IMR-90 (cell line): ENCODE data around the gene IRAK1. TPM values are rescaled to one million over a fixed set of nuclear protein-coding genes. Genes with fewer than 3 reads are reported as not detected.

Experiments
- ATAC-seq: fragments of 200-7000 bp; cut with Tn5 transposase; 2 replicates; pipeline ENCODE4 v1.9.1; 2020; ENCODE audit warnings: low read depth, mild to moderate bottlenecking, moderate library complexity
- BruUV-seq: library from RNA; stranded (reverse); fragments of 400-500 nt; replicated peaks from 2 replicates; lab custom pipeline; 2021; lab: Mats Ljungman, UMichigan
- CTCF ChIA-PET: fragments of 300-600 bp; formaldehyde crosslinking; extraction: SDS; loops from one replicate; lab custom pipeline; 2021; ENCODE audit warnings: antibody characterized with exemption; lab: Yijun Ruan, JAX
- POLR2A ChIA-PET: fragments of 300-600 bp; sonication (Branson Sonifier 250); formaldehyde crosslinking; loops from one replicate; lab custom pipeline; 2022; ENCODE audit warnings: antibody characterized with exemption; ENCODE audit not compliant: unreplicated experiment; lab: Charles Lee
- DNase-seq: peaks from one replicate; pipeline ENCODE4 v3.0.0; 2013
- H2AFZ ChIP-seq: replicated peaks from 2 replicates; pipeline ENCODE3; 2013; ENCODE audit warnings: low read length, mild to moderate bottlenecking; ENCODE audit not compliant: poor library complexity
- H2AK5ac ChIP-seq: 2 replicates; pipeline ENCODE4 v1.6.1; 2013; ENCODE audit warnings: low read depth, low read length, inconsistent platforms
- H2AK9ac ChIP-seq: replicated peaks from 2 replicates; pipeline ENCODE3; 2013; ENCODE audit warnings: mild to moderate bottlenecking, low read depth, low read length, moderate library complexity; ENCODE audit not compliant: poor library complexity
- H2BK120ac ChIP-seq: 2 replicates; pipeline ENCODE4 v1.6.1; 2013; ENCODE audit warnings: low read depth, low read length, inconsistent platforms
- H2BK15ac ChIP-seq: 3 replicates; pipeline ENCODE4 v1.6.1; 2013; ENCODE audit warnings: low read depth, low read length, inconsistent platforms
- H2BK20ac ChIP-seq: 2 replicates; pipeline ENCODE4 v1.6.1; 2013; ENCODE audit warnings: low read depth, mild to moderate bottlenecking, inconsistent platforms, low read length, moderate library complexity
- H2BK5ac ChIP-seq: 2 replicates; pipeline ENCODE4 v1.6.1; 2013; ENCODE audit warnings: mild to moderate bottlenecking, low read depth, low read length, inconsistent platforms; ENCODE audit not compliant: poor library complexity, severe bottlenecking
- H3K14ac ChIP-seq: replicated peaks from 2 replicates; pipeline ENCODE4 v1.6.1; 2013; ENCODE audit warnings: low read depth, low read length, inconsistent platforms
- H3K18ac ChIP-seq: 2 replicates; pipeline ENCODE4 v1.6.1; 2013; ENCODE audit warnings: low read depth, low read length, control low read depth
- H3K23ac ChIP-seq: 2 replicates; pipeline ENCODE4 v1.6.1; 2013; ENCODE audit warnings: low read depth, low read length, inconsistent platforms
- H3K27ac ChIP-seq: 2 replicates; pipeline ENCODE4 v1.5.1; 2013; ENCODE audit warnings: mild to moderate bottlenecking, control low read depth, low read length; ENCODE audit not compliant: insufficient read depth
- H3K27me3 ChIP-seq: 2 replicates; pipeline ENCODE4 v1.6.1; 2013; ENCODE audit warnings: low read length; ENCODE audit not compliant: control insufficient read depth, insufficient read depth
- H3K36me3 ChIP-seq: 2 replicates; pipeline ENCODE4 v1.6.1; 2013; ENCODE audit warnings: low read length, mixed read lengths; ENCODE audit not compliant: control insufficient read depth, insufficient read depth
- H3K4ac ChIP-seq: 2 replicates; pipeline ENCODE4 v1.6.1; 2013; ENCODE audit warnings: low read depth, low read length, inconsistent platforms
- H3K4me1 ChIP-seq: 2 replicates; pipeline ENCODE4 v1.6.1; 2013; ENCODE audit warnings: low read length, mixed read lengths; ENCODE audit not compliant: control insufficient read depth, insufficient read depth
- H3K4me2 ChIP-seq: 2 replicates; pipeline ENCODE4 v1.6.1; 2013; ENCODE audit warnings: low read depth, mild to moderate bottlenecking, control low read depth, low read length, moderate library complexity
- H3K4me3 ChIP-seq: 2 replicates; pipeline ENCODE4 v1.5.1; 2013; ENCODE audit warnings: low read depth, mild to moderate bottlenecking, control low read depth, low read length, moderate library complexity; ENCODE audit not compliant: insufficient read depth
- H3K56ac ChIP-seq: 2 replicates; pipeline ENCODE4 v1.6.1; 2013; ENCODE audit warnings: low read length, inconsistent platforms; ENCODE audit not compliant: insufficient read depth; ENCODE audit errors: extremely low read depth
- H3K79me1 ChIP-seq, 2 experiments: 2 replicates each; pipeline ENCODE4 v1.6.1; 2013; ENCODE audit warnings: low read length in 2 of 2, inconsistent platforms in 1 of 2, low read depth in 1 of 2
- H3K9ac ChIP-seq: 2 replicates; pipeline ENCODE4 v1.6.1; 2013; ENCODE audit warnings: low read depth, low read length, control low read depth
- H3K9me1 ChIP-seq: 2 replicates; pipeline ENCODE4 v1.6.1; 2013; ENCODE audit warnings: low read length, inconsistent platforms; ENCODE audit not compliant: insufficient read depth
- H3K9me3 ChIP-seq: 2 replicates; pipeline ENCODE4 v1.6.1; 2013; ENCODE audit warnings: low read length; ENCODE audit not compliant: control insufficient read depth, insufficient read depth
- H4K20me1 ChIP-seq: 2 replicates; pipeline ENCODE4 v1.6.1; 2013; ENCODE audit warnings: low read length, inconsistent platforms; ENCODE audit not compliant: insufficient read depth
- H4K5ac ChIP-seq: 2 replicates; pipeline ENCODE4 v1.6.1; 2013; ENCODE audit warnings: mild to moderate bottlenecking, low read depth, low read length, control low read depth
- H4K8ac ChIP-seq, 2 experiments: 2 replicates each; pipeline ENCODE4 v1.6.1; 2013; ENCODE audit warnings: low read depth in 2 of 2, low read length in 2 of 2, control low read depth in 1 of 2, inconsistent platforms in 1 of 2
- H4K91ac ChIP-seq: 2 replicates; pipeline ENCODE4 v1.6.1; 2013; ENCODE audit warnings: low read depth, low read length, inconsistent platforms; ENCODE audit not compliant: insufficient read depth
- CEBPB ChIP-seq: IDR thresholded peaks from 2 replicates; pipeline ENCODE4 v1.6.1; 2012; ENCODE audit warnings: low read depth, low read length, improper control_type of control experiment
- CHD1 ChIP-seq: IDR thresholded peaks from 2 replicates; pipeline ENCODE4 v1.6.1; 2012; ENCODE audit warnings: low read depth, low read length, improper control_type of control experiment
- FOS ChIP-seq: fragments of 150-350 bp; IDR thresholded peaks from 2 replicates; pipeline ENCODE4 v1.6.1; 2016; ENCODE audit warnings: low read depth, low read length
- MAFK ChIP-seq: IDR thresholded peaks from 2 replicates; pipeline ENCODE4 v1.6.1; 2012; ENCODE audit warnings: low read depth, low read length, improper control_type of control experiment
- MXI1 ChIP-seq: IDR thresholded peaks from 2 replicates; pipeline ENCODE4 v1.6.1; 2012; ENCODE audit warnings: low read depth, mild to moderate bottlenecking, low read length, moderate library complexity, borderline replicate concordance
- POLR2A ChIP-seq: IDR thresholded peaks from 2 replicates; pipeline ENCODE4 v1.6.1; 2012; ENCODE audit warnings: mild to moderate bottlenecking, low read depth, low read length
- RAD21 ChIP-seq: IDR thresholded peaks from 2 replicates; pipeline ENCODE4 v1.6.1; 2012; ENCODE audit warnings: low read length, improper control_type of control experiment
- RFX5 ChIP-seq: IDR thresholded peaks from 2 replicates; pipeline ENCODE4 v1.8.0; 2012; ENCODE audit warnings: low read depth, mild to moderate bottlenecking, low read length, moderate library complexity
- WGBS, 2 experiments: methylation state at CpG; one replicate each; pipeline versions ENCODE4 v1.1.5 to v1.1.7; 2013; ENCODE audit warnings: missing lambda C conversion rate in 2 of 2; ENCODE audit not compliant: insufficient read length in 1 of 2; ENCODE audit errors: extremely low coverage in 2 of 2; 5-methylcytosine and 5-hydroxymethylcytosine counted together
- dilution Hi-C: fragments of 300-500 bp; cut with HindIII; formaldehyde crosslinking; loops from one replicate; pipeline ENCODE4 v1.14.3; 2018; ENCODE audit warnings: low sequenced_read_pairs; ENCODE audit not compliant: unreplicated experiment
- in situ Hi-C: fragments of 300-500 bp; cut with MboI; formaldehyde crosslinking; loops from 3 replicates; pipeline ENCODE4 v1.14.3; 2019; ENCODE audit warnings: low sequenced_read_pairs, inconsistent platforms, mixed read lengths
- intact Hi-C: fragments of 100-400 bp; cut with micrococcal nuclease; formaldehyde crosslinking; loops from 2 replicates; pipeline ENCODE4 v1.10.0; 2022
- polyA plus RNA-seq, 3 experiments: library from polyadenylated mRNA; depleted of rRNA; stranded (reverse); fragments of >200 nt; gene quantifications; 2 replicates each; pipeline ENCODE4 v1.2.3, GENCODE V29; 2012; ENCODE audit warnings: low replicate concordance in 1 of 3
- total RNA-seq: library from RNA; depleted of rRNA; stranded (reverse); fragments of >200 nt; gene quantifications from 2 replicates; pipeline ENCODE4 v1.2.3, GENCODE V29; 2012

Gene IRAK1
- total and polyA plus RNA-seq, 2 of the 4 experiments (the other 2 are of a cell fraction), result 33.3 to 50.2 TPM

DNA sequence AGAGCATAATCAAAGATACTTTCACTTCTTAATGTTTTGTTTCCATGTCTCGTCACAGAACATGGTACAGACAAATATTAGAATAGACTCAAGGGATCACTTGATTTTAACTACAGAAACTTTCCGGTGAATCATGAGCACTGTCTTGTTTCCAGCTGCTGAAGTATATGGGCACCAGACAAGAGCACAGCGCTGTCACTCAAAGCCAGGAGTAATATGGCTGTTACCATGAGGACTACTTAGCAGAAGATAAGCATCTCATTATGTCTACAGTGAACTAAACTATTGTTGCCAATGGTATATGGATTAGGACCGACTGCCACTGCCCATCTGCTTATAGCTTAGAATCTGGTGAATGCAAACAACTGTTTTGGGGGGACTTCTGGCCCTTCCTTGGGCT is 43.5 kb upstream of the IRAK1 start:
- Histone ChIP-seq H2AK5ac (no peak overlapping the region), H3K9me3 (no peaks in the 10 kb centered on the region), H4K5ac (no peak overlapping the region), H3K9ac (no peak overlapping the region), H2AK9ac (no peak overlapping the region), H3K27me3 (no peaks in the 10 kb centered on the region), H4K91ac (no peak overlapping the region), H3K23ac (no peak overlapping the region), H3K4me1 (peaks cover 7% of the 10 kb centered on the region), H2BK120ac (no peak overlapping the region), H3K14ac (no peak overlapping the region), H3K4ac (no peak overlapping the region), H2BK5ac (no peak overlapping the region), H3K36me3 (no peaks in the 10 kb centered on the region), H2BK20ac (no peak overlapping the region), H2BK15ac (no peak overlapping the region), H4K20me1 (peaks cover 85% of the 10 kb centered on the region), H3K18ac (no peak overlapping the region), H4K8ac (no peak overlapping the region), H3K27ac (no peak overlapping the region), H3K4me3 (no peak overlapping the region), H3K9me1 (peaks cover 3% of the 10 kb centered on the region; the same call in 1 of the 2 replicates), H3K79me1 (peaks cover 7 to 59% of the 10 kb centered on the region in 2 experiments), H2AFZ (no peak overlapping the region), H3K4me2 (no peak overlapping the region), H3K56ac (no peak overlapping the region)
- 76% methylated on average over 3 of the region's 4 CpGs; no CpG with 5 or more reads in 1 of the 2 experiments for WGBS, 2 experiments
- dilution Hi-C loops, result no loop called here
- in situ Hi-C loops, result no loop called here
- ATAC-seq (no peak), DNase-seq (no peak)
- ChIA-PET POLR2A (no interaction called here), CTCF (no interaction called here)
- no peak for TF ChIP-seq RFX5
- TF ChIP-seq POLR2A, result no peak
- no peak for TF ChIP-seq CHD1
- TF ChIP-seq RAD21, result no peak
- TF ChIP-seq MXI1, result no peak
- TF ChIP-seq FOS, result no peak
- no peak for TF ChIP-seq MAFK
- TF ChIP-seq CEBPB, result no peak
- intact Hi-C loops, result no loop called here
- BruUV-seq, result no TSS peak
